Gastrocnemius medialis (tissue), 4 donors: Measurements from ENCODE around the gene PRAMEF18.
"Not testable (repeated sequence)": the region's sequence is repeated elsewhere in the genome, so short reads cannot be mapped to it uniquely, and the experiment has no call there.

Source experiments
- CTCF ChIP-seq, 5 experiments: fragments of 450-650 bp in 3 of 5; fragments of 200-600 bp in 2 of 5; sonication (generic) in 2 of 5; IDR thresholded peaks in 4 of 5; conservative IDR thresholded peaks in 1 of 5; 1 replicate in 4 of 5; 2 replicates in 1 of 5; pipeline ENCODE4 v1.5.1; 2016 to 2019; ENCODE audit warnings: antibody characterized with exemption in 5 of 5, mild to moderate bottlenecking in 3 of 5, moderate library complexity in 3 of 5
- POLR2A ChIP-seq, 2 donors: fragments of 450-650 bp; IDR thresholded peaks; one replicate each; pipeline ENCODE4 v1.6.1; 2017; ENCODE audit warnings: antibody characterized with exemption in 2 of 2, mild to moderate bottlenecking in 2 of 2, moderate library complexity in 2 of 2

GRCh38 chr1:13227271-13228055, 1.5 kb upstream of the PRAMEF18 start:
- not testable (repeated sequence) for TF ChIP-seq CTCF (IDR thresholded peaks at IDR 0.05 in 4 of 5, conservative IDR thresholded peaks at IDR 0.05 in 1 of 5); POLR2A (IDR thresholded peaks at IDR 0.05)
